ENCODE results near the gene LCT. TPM values are rescaled to one million over a fixed set of nuclear protein-coding genes. Genes with fewer than 3 reads are reported as not detected.
"Not testable (repeated sequence)": the region's sequence is repeated elsewhere in the genome, so short reads cannot be mapped to it uniquely, and the experiment has no call there.

The LCT gene
- total RNA-seq, 3 donors from 2014 or later = 0.05 to 0.21 (median 0.10) TPM

DNA sequence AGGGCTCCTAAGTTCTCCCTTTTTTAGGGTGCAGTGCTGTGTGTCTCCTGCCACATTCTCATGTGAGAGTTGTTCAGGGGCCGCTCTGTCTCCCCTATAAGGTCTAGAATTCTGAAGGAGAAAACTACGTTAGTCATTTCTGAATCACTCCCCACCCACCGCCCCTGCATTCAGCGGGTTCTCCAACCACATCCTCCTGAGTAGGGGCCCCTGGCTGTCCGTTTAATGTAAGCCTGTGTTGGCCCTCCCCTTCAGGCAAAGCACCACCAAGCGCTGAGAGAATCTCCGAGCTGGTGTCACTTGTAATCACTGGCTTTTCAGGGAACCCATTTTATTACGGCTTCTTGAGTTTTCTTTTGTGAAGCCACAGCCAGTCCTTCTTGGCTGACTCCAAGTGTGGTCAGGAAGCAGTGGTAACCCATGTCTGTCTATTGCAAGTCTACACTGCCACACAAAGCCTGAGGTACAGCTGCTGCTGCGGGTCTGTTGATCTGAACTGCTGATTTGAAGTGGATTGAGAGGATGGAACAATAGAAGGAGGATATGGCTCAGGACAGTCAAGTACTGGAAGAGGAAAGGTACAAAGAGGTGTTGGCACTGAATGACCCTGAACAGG is 16.9 kb downstream of the LCT start:
- peaks cover 8% of the 10 kb centered on the region for H3K9me3 Mint-ChIP-seq
- ATAC-seq (peak; percentile 96 to 97), DNase-seq (peak; percentile 66)
- peaks cover 23% of the 10 kb centered on the region for H3K4me1 Mint-ChIP-seq (ENCODE audit: low read depth)
- no peaks in the 10 kb centered on the region for H3K27me3 Mint-ChIP-seq (ENCODE audit: low read depth)
- H3K4me3 Mint-ChIP-seq = peak overlapping the region; percentile 59
- H3K36me3 Mint-ChIP-seq (ENCODE audit: insufficient read depth) = no peaks in the 10 kb centered on the region

- Mint-ChIP-seq H3K9me3 (peaks cover 8% of the 10 kb centered on the region), H3K4me1 (ENCODE audit: low read depth) (peaks cover 29% of the 10 kb centered on the region), H3K4me3 (no peak overlapping the region), H3K27me3 (ENCODE audit: low read depth) (no peaks in the 10 kb centered on the region), H3K36me3 (ENCODE audit: insufficient read depth) (no peaks in the 10 kb centered on the region)
- ATAC-seq (peak; percentile 12 to 19), DNase-seq (no peak)
Measured at GRCh38 chr2:135818937-135819610, 17.9 kb downstream of the LCT start.

DNA sequence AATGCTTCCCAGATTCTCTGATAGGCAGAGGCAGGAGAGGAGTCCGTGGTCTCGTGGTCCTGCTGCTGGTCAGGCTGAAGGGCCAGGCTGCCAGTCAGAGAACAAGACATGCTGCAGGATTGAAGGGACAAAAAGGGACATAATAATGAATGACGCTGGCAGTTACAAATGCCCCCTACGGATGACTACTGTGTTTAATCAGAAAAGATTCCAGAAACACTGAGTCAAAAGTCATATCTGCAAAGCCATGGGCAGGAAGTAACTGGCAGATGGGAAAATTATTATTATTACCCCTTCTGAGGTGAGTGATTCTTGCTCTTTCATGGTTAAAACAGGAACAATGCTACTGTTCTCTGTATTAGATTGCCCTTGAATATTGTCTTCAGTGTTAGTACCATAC is 19.0 kb downstream of the LCT start:
- Mint-ChIP-seq H3K27me3 (ENCODE audit: low read depth) (no peaks in the 10 kb centered on the region), H3K9me3 (peaks cover 6% of the 10 kb centered on the region), H3K4me1 (ENCODE audit: low read depth) (peaks cover 29% of the 10 kb centered on the region), H3K36me3 (ENCODE audit: insufficient read depth) (no peaks in the 10 kb centered on the region), H3K4me3 (no peak overlapping the region)
- DNase-seq = no peak
- no peak for ATAC-seq

- DNase-seq (no peak), ATAC-seq (no peak)
- H3K27me3 Mint-ChIP-seq (ENCODE audit: low read depth) = no peaks in the 10 kb centered on the region
- H3K36me3 Mint-ChIP-seq (ENCODE audit: insufficient read depth) = no peaks in the 10 kb centered on the region
- H3K4me1 Mint-ChIP-seq (ENCODE audit: low read depth) = peaks cover 29% of the 10 kb centered on the region
- peaks cover 3% of the 10 kb centered on the region for H3K9me3 Mint-ChIP-seq
- no peak overlapping the region for H3K4me3 Mint-ChIP-seq
Measured at GRCh38 chr2:135817466-135817865, 19.5 kb downstream of the LCT start.

DNA sequence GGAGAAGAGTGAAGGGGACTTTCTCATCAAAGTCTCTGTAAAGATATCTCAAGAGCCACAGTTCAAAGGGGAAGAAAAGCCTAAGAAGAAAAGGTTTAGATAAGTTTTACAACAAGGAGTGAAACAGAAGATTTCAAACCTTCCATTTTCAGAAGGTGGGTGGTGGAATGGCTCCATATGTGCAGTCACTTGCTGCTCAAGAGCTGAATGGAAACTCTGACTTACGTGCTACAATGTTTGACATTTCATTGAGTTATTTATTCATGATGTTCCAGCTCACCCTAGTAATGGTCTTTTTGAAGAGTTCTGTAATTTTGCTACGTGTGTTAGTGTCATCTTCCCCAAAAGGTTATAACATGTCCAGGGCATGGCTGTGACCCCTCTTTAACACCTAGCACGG is 21.7 kb downstream of the LCT start:
- no peak overlapping the region for H3K4me3 Mint-ChIP-seq
- H3K36me3 Mint-ChIP-seq (ENCODE audit: insufficient read depth) = no peaks in the 10 kb centered on the region
- H3K4me1 Mint-ChIP-seq (ENCODE audit: low read depth) = peaks cover 25% of the 10 kb centered on the region
- ATAC-seq (peak; percentile 35 to 41), DNase-seq (no peak)
- peaks cover 3% of the 10 kb centered on the region for H3K9me3 Mint-ChIP-seq
- no peaks in the 10 kb centered on the region for H3K27me3 Mint-ChIP-seq (ENCODE audit: low read depth)

DNA sequence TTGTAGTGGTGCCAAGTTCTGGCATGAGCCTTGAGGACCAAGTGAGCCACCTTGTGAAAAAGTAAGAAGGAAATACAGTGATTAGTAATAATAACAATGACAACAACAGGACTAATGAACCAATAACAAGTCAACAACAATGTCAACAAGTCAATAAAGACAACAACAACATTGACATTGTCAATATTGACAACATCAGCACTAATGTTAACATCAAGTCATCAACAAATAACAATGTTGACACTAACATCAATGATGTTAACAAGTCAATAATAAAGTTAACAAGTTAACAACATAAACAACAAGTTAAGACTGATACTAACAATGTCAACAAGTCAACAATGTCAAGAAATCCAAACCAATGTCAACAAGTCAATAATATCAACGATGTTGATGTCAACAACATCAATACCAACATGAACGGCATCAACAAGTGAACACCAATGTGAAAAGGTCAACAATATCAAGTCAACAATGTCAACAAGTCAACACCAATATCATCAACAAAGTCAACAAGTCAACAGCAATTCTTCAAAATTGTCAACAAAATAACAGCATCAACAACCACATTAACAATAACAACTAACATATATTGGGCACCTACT is 24.0 kb downstream of the LCT start:
- Mint-ChIP-seq H3K4me1 (ENCODE audit: low read depth) (peaks cover 10% of the 10 kb centered on the region), H3K4me3 (no peak overlapping the region), H3K27me3 (ENCODE audit: low read depth) (no peaks in the 10 kb centered on the region), H3K36me3 (ENCODE audit: insufficient read depth) (no peaks in the 10 kb centered on the region), H3K9me3 (peaks cover 3% of the 10 kb centered on the region)
- DNase-seq (no peak), ATAC-seq (no peak)

DNA sequence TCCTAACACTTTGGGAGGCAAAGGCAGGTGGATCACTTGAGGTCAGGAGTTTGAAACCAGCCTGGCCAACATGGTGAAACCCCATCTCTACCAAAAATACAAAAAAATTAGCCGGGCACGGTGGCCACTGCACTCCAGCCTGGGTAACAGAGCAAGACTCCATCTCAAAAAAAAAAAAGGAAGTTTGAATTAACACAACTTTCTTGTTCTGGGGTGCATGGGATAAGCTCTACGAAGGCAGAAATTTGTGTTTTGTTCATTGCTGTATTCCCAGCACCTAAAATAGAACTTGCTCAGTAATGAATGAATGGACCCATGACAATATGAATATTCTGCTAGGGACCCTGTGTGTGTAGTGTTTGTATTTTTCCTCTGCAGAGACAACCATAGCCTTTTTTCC is 29.1 kb downstream of the LCT start:
- not testable (repeated sequence) for H3K4me1 Mint-ChIP-seq (ENCODE audit: low read depth); H3K4me3 Mint-ChIP-seq; DNase-seq; ATAC-seq; H3K9me3 Mint-ChIP-seq; H3K36me3 Mint-ChIP-seq (ENCODE audit: insufficient read depth); H3K27me3 Mint-ChIP-seq (ENCODE audit: low read depth)

GRCh38 chr2:135803278-135803677 is 33.7 kb downstream of the LCT start:
- peaks cover 4% of the 10 kb centered on the region for H3K36me3 Mint-ChIP-seq (ENCODE audit: insufficient read depth)
- H3K9me3 Mint-ChIP-seq = peaks cover 10% of the 10 kb centered on the region
- ATAC-seq (no peak), DNase-seq (no peak)
- no peaks in the 10 kb centered on the region for H3K4me1 Mint-ChIP-seq (ENCODE audit: low read depth)
- H3K4me3 Mint-ChIP-seq = no peak overlapping the region
- no peaks in the 10 kb centered on the region for H3K27me3 Mint-ChIP-seq (ENCODE audit: low read depth)

- Mint-ChIP-seq H3K4me1 (ENCODE audit: low read depth) (peaks cover 2% of the 10 kb centered on the region), H3K4me3 (no peak overlapping the region), H3K9me3 (peaks cover 10% of the 10 kb centered on the region), H3K36me3 (ENCODE audit: insufficient read depth) (peaks cover 4% of the 10 kb centered on the region), H3K27me3 (ENCODE audit: low read depth) (no peaks in the 10 kb centered on the region)
- ATAC-seq (no peak), DNase-seq (no peak)
Measured at GRCh38 chr2:135802350-135802749, 34.6 kb downstream of the LCT start.

GRCh38 chr2:135800513-135801460 is 36.2 kb downstream of the LCT start:
- peaks cover 2% of the 10 kb centered on the region for H3K4me1 Mint-ChIP-seq (ENCODE audit: low read depth)
- no peaks in the 10 kb centered on the region for H3K27me3 Mint-ChIP-seq (ENCODE audit: low read depth)
- ATAC-seq = no peak
- no peak overlapping the region for H3K4me3 Mint-ChIP-seq
- H3K9me3 Mint-ChIP-seq = peaks cover 10% of the 10 kb centered on the region
- DNase-seq = no peak
- peaks cover 4% of the 10 kb centered on the region for H3K36me3 Mint-ChIP-seq (ENCODE audit: insufficient read depth)

DNA sequence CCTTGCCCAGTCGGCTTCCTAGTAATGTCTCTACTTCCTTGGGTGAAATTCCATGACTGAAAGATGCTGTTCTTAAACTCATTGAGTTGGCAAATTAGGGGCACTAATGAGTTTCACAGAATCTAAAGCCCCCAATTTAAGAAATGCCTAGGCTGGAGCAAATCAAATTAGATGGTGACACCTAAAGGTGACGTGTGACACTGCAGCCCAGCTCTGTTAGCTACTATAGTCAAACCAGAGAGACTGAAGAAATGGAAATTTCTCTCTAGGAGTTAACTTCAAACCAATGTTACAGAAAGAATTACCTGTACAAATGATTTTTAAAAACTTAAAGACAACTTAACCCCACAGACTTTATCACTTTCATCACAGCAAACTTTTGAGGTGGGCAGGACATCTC is 37.2 kb downstream of the LCT start:
- peaks cover 2% of the 10 kb centered on the region for H3K4me1 Mint-ChIP-seq (ENCODE audit: low read depth)
- H3K9me3 Mint-ChIP-seq = peaks cover 10% of the 10 kb centered on the region
- ATAC-seq = no peak
- no peaks in the 10 kb centered on the region for H3K27me3 Mint-ChIP-seq (ENCODE audit: low read depth)
- no peak overlapping the region for H3K4me3 Mint-ChIP-seq
- no peak for DNase-seq
- H3K36me3 Mint-ChIP-seq (ENCODE audit: insufficient read depth) = peaks cover 4% of the 10 kb centered on the region

DNA sequence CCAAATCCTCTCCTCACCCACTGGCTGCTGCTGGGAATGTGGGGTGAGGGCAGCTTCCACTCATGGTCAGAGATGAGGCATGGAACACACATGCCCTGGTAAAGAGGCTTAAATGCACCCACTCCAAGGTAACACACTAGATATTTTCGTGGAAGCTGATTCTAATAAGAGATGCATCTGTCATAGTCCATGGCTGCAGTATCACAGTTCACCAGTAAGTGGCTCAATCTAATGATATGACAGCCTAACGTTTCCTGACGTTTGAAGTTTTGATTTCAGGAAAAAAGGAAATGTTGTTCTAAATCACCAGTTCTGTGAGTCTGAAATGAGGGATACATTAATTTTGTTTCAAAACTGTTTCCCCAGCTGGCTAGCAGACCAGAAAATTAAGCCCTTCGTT is 38.2 kb downstream of the LCT start:
- peaks cover 2% of the 10 kb centered on the region for H3K4me1 Mint-ChIP-seq (ENCODE audit: low read depth)
- H3K9me3 Mint-ChIP-seq = peaks cover 10% of the 10 kb centered on the region
- H3K36me3 Mint-ChIP-seq (ENCODE audit: insufficient read depth) = peaks cover 4% of the 10 kb centered on the region
- no peak overlapping the region for H3K4me3 Mint-ChIP-seq
- ATAC-seq (no peak), DNase-seq (no peak)
- no peaks in the 10 kb centered on the region for H3K27me3 Mint-ChIP-seq (ENCODE audit: low read depth)

DNA sequence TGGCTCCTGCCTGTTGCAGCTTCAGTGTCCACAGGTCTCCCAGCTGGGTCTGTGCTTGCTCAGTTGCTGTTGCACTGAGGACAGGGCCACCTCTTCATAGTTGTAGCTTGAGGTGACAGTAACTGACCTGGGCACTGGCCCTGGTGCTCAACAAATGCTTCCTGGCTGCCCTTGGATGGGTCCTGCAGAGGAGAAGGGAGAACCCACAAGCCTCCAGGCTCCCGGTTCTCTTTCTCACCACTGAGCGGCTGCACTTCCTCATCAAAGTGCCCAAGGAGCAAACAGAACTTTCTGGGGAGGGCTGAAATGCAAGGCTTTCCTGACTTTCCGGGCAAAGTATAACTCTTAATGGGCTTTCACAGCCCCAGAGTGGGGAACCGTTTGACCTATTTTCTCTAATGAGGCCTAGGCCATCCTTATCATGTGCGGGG is 38.7 kb downstream of the LCT start:
- Mint-ChIP-seq H3K27me3 (ENCODE audit: low read depth) (no peaks in the 10 kb centered on the region), H3K4me3 (no peak overlapping the region), H3K36me3 (ENCODE audit: insufficient read depth) (peaks cover 4% of the 10 kb centered on the region), H3K9me3 (peaks cover 10% of the 10 kb centered on the region), H3K4me1 (ENCODE audit: low read depth) (peaks cover 2% of the 10 kb centered on the region)
- DNase-seq = no peak
- ATAC-seq = no peak
